Loucy (cell line): Measurements from ENCODE around the gene SLC15A5.

Source experiments
- H2AFZ ChIP-seq: fragments of 200-600 bp; sonication (generic); 2 replicates; pipeline ENCODE4 v1.6.0; 2016; ENCODE audit warnings: antibody characterized with exemption, mild to moderate bottlenecking, low read length, moderate library complexity
- H3F3A ChIP-seq: fragments of 200-600 bp; 2 replicates; pipeline ENCODE4 v1.6.0; 2016; ENCODE audit warnings: antibody characterized with exemption, low read depth, mild to moderate bottlenecking
- H3K27me3 ChIP-seq: fragments of 200-600 bp; sonication (generic); 2 replicates; pipeline ENCODE4 v1.6.1; 2014; ENCODE audit warnings: low read length, mild to moderate bottlenecking; ENCODE audit not compliant: insufficient read depth, poor library complexity, severe bottlenecking
- H3K36me3 ChIP-seq: fragments of 200-600 bp; sonication (generic); 2 replicates; pipeline ENCODE4 v1.6.1; 2016; ENCODE audit warnings: low read length; ENCODE audit not compliant: insufficient read depth
- H3K4me1 ChIP-seq: fragments of 200-600 bp; sonication (generic); 2 replicates; pipeline ENCODE4 v1.5.1; 2014; ENCODE audit warnings: low read length, mild to moderate bottlenecking; ENCODE audit not compliant: insufficient read depth, poor library complexity, severe bottlenecking
- H3K4me2 ChIP-seq: fragments of 200-600 bp; sonication (generic); 2 replicates; pipeline ENCODE4 v1.6.0; 2014; ENCODE audit warnings: antibody characterized with exemption, low read length, low read depth, mild to moderate bottlenecking; ENCODE audit not compliant: poor library complexity, severe bottlenecking
- H3K4me3 ChIP-seq: fragments of 200-600 bp; sonication (generic); 2 replicates; pipeline ENCODE4 v1.5.1; 2014; ENCODE audit warnings: low read length, mild to moderate bottlenecking, mixed read lengths; ENCODE audit not compliant: poor library complexity, severe bottlenecking
- H3K79me2 ChIP-seq: fragments of 200-600 bp; sonication (generic); 2 replicates; pipeline ENCODE4 v1.6.1; 2014; ENCODE audit warnings: low read length; ENCODE audit not compliant: insufficient read depth
- H3K9ac ChIP-seq: fragments of 200-600 bp; sonication (generic); 2 replicates; pipeline ENCODE4 v1.6.0; 2014; ENCODE audit warnings: mild to moderate bottlenecking, low read depth, low read length, moderate library complexity; ENCODE audit not compliant: poor library complexity, severe bottlenecking
- H3K9me2 ChIP-seq: fragments of 200-600 bp; sonication (generic); replicated peaks from 2 replicates; pipeline ENCODE4 v1.6.1; 2016; ENCODE audit warnings: low read depth, low read length, mixed read lengths
- H3K9me3 ChIP-seq: fragments of 200-600 bp; sonication (generic); 2 replicates; pipeline ENCODE4 v1.6.1; 2014; ENCODE audit warnings: mild to moderate bottlenecking, antibody characterized with exemption, low read length, low read depth; ENCODE audit not compliant: insufficient read depth
- H4K20me1 ChIP-seq: fragments of 200-600 bp; sonication (generic); 2 replicates; pipeline ENCODE4 v1.6.0; 2014; ENCODE audit warnings: antibody characterized with exemption, low read length, mild to moderate bottlenecking; ENCODE audit not compliant: insufficient read depth, poor library complexity, severe bottlenecking
- EZH2phosphoT487 ChIP-seq: fragments of 200-600 bp; IDR thresholded peaks from 2 replicates; pipeline ENCODE4 v1.6.1; 2018; ENCODE audit warnings: antibody characterized with exemption, mild to moderate bottlenecking, moderate library complexity, borderline replicate concordance
- TF ChIP-seq, protein P1 (sequence below): fragments of 200-600 bp; sonication (generic); conservative IDR thresholded peaks from 2 replicates; pipeline ENCODE4 v1.5.1; 2014; ENCODE audit warnings: mild to moderate bottlenecking, antibody characterized with exemption, low read length

Gene SLC15A5

GRCh38 chr12:16260206-16260605, 17.3 kb downstream of the SLC15A5 start:
- no peak for TF ChIP-seq EZH2phosphoT487
- TF ChIP-seq, protein P1, sequence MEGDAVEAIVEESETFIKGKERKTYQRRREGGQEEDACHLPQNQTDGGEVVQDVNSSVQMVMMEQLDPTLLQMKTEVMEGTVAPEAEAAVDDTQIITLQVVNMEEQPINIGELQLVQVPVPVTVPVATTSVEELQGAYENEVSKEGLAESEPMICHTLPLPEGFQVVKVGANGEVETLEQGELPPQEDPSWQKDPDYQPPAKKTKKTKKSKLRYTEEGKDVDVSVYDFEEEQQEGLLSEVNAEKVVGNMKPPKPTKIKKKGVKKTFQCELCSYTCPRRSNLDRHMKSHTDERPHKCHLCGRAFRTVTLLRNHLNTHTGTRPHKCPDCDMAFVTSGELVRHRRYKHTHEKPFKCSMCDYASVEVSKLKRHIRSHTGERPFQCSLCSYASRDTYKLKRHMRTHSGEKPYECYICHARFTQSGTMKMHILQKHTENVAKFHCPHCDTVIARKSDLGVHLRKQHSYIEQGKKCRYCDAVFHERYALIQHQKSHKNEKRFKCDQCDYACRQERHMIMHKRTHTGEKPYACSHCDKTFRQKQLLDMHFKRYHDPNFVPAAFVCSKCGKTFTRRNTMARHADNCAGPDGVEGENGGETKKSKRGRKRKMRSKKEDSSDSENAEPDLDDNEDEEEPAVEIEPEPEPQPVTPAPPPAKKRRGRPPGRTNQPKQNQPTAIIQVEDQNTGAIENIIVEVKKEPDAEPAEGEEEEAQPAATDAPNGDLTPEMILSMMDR: no peak
- Histone ChIP-seq H3K79me2 (no peaks in the 10 kb centered on the region), H3K4me3 (no peak overlapping the region), H3K9me3 (no peaks in the 10 kb centered on the region), H2AFZ (no peak overlapping the region), H3K36me3 (no peaks in the 10 kb centered on the region), H3K4me1 (no peaks in the 10 kb centered on the region), H3K27me3 (no peaks in the 10 kb centered on the region), H3K9ac (no peak overlapping the region), H3F3A (no peaks in the 10 kb centered on the region), H4K20me1 (no peaks in the 10 kb centered on the region), H3K9me2 (no peaks in the 10 kb centered on the region), H3K4me2 (no peak overlapping the region)

DNA sequence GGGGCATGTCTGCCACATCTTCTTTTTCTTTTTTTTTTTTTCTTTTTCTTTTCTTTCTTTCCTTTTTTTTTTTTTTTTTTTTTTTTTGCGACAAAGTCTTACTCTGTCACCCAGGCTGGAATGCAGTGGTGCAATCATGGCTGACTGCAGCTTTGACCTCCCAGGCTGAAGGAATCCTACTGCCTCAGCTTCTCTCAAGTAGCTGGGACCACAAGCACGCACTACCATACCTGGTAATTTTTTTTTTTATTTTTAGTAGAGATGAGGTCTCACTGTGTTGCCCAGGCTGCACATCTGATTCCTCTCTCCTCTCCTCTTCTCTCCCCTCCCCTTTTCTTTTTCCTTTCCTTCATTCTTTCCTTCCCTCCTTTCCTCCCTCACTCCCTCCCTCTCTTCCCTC, 18.5 kb downstream of the SLC15A5 start:
- H3K27me3 ChIP-seq: no peaks in the 10 kb centered on the region
- H3K4me2 ChIP-seq: no peak overlapping the region
- H3K79me2 ChIP-seq: no peaks in the 10 kb centered on the region
- no peak overlapping the region for H3K9ac ChIP-seq
- no peaks in the 10 kb centered on the region for H3K9me2 ChIP-seq
- no peaks in the 10 kb centered on the region for H3K9me3 ChIP-seq
- no peak overlapping the region for H2AFZ ChIP-seq
- H3K36me3 ChIP-seq: no peaks in the 10 kb centered on the region
- no peaks in the 10 kb centered on the region for H3F3A ChIP-seq
- no peaks in the 10 kb centered on the region for H3K4me1 ChIP-seq
- no peaks in the 10 kb centered on the region for H4K20me1 ChIP-seq
- no peak for TF ChIP-seq EZH2phosphoT487
- TF ChIP-seq, protein P1: no peak
- no peak overlapping the region for H3K4me3 ChIP-seq

GRCh38 chr12:16246264-16246663, 31.2 kb downstream of the SLC15A5 start:
- Histone ChIP-seq H3K9ac (no peak overlapping the region), H3K4me3 (no peak overlapping the region), H2AFZ (no peak overlapping the region), H3K27me3 (no peaks in the 10 kb centered on the region), H3K4me1 (no peaks in the 10 kb centered on the region), H3K79me2 (no peaks in the 10 kb centered on the region), H3K9me2 (no peaks in the 10 kb centered on the region), H3K4me2 (no peak overlapping the region), H4K20me1 (no peaks in the 10 kb centered on the region), H3K36me3 (no peaks in the 10 kb centered on the region), H3F3A (no peaks in the 10 kb centered on the region), H3K9me3 (no peaks in the 10 kb centered on the region)
- TF ChIP-seq, protein P1: no peak
- no peak for TF ChIP-seq EZH2phosphoT487
